HG02588 (cell line): ENCODE data around the gene MMP12.
"Not testable (repeated sequence)": the region's sequence is repeated elsewhere in the genome, so short reads cannot be mapped to it uniquely, and the experiment has no call there.

Experiments used
- ATAC-seq: cut with Tn5 transposase; IDR thresholded peaks from one replicate; pipeline ENCODE4 v1.9.1; 2021; ENCODE audit warnings: mild to moderate bottlenecking, moderate library complexity; ENCODE audit not compliant: unreplicated experiment

The MMP12 gene

GRCh38 chr11:102874852-102875251 lies at the start of gene MMP12:
Gene MMP12 (minus strand): TSS chr11:102874982. CDS start chr11:102874937, 45 bp downstream.
- no peak for ATAC-seq

GRCh38 chr11:102921587-102922220 lies 46.9 kb upstream of the MMP12 start:
- no peak for ATAC-seq

- ATAC-seq = peak; percentile 63
Observed at GRCh38 chr11:102920118-102920684, 45.4 kb upstream of the MMP12 start.

GRCh38 chr11:102915044-102915375 lies 40.2 kb upstream of the MMP12 start:
- ATAC-seq = no peak

GRCh38 chr11:102914238-102915043 lies 39.7 kb upstream of the MMP12 start:
- no peak for ATAC-seq

- ATAC-seq = no peak
Observed at GRCh38 chr11:102912482-102912830, 37.7 kb upstream of the MMP12 start.

GRCh38 chr11:102911758-102912481 lies 37.1 kb upstream of the MMP12 start:
- ATAC-seq = no peak

- ATAC-seq = not testable (repeated sequence)
Observed at GRCh38 chr11:102905848-102906247, 31.1 kb upstream of the MMP12 start.

GRCh38 chr11:102903895-102904294 lies 29.1 kb upstream of the MMP12 start:
- not testable (repeated sequence) for ATAC-seq

- no peak for ATAC-seq
Observed at GRCh38 chr11:102900346-102900745, 25.6 kb upstream of the MMP12 start.

GRCh38 chr11:102891736-102892135 lies 17.0 kb upstream of the MMP12 start:
- ATAC-seq = no peak

- no peak for ATAC-seq
Observed at GRCh38 chr11:102886999-102887398, 12.2 kb upstream of the MMP12 start.

GRCh38 chr11:102883141-102883540 lies 8.4 kb upstream of the MMP12 start:
- peak; percentile 27 for ATAC-seq

- ATAC-seq = peak; percentile 75
Observed at GRCh38 chr11:102882389-102883024, 7.7 kb upstream of the MMP12 start.

GRCh38 chr11:102879801-102880200 lies 5.0 kb upstream of the MMP12 start:
- no peak for ATAC-seq

GRCh38 chr11:102878595-102878994 lies 3.8 kb upstream of the MMP12 start:
- ATAC-seq = no peak

GRCh38 chr11:102869354-102869964 lies 5.3 kb downstream of the MMP12 start:
- ATAC-seq = not testable (repeated sequence)

- no peak for ATAC-seq
Observed at GRCh38 chr11:102868339-102868738, 6.4 kb downstream of the MMP12 start.

- ATAC-seq = no peak
Observed at GRCh38 chr11:102864724-102865123, 10.1 kb downstream of the MMP12 start.

GRCh38 chr11:102853956-102854355 lies 20.8 kb downstream of the MMP12 start:
- no peak for ATAC-seq

- no peak for ATAC-seq
Observed at GRCh38 chr11:102853055-102853454, 21.7 kb downstream of the MMP12 start.
